Ishikawa (cell line): ENCODE results near the gene RASSF1.

ENCODE experiments used
- CREB1 ChIP-seq: IDR thresholded peaks from 2 replicates; pipeline ENCODE4 v1.6.1; 2012; ENCODE audit warnings: low read depth
- EGR1 ChIP-seq: IDR thresholded peaks from 2 replicates; pipeline ENCODE4 v1.6.1; 2012
- EP300 ChIP-seq: IDR thresholded peaks from 2 replicates; pipeline ENCODE4 v1.6.1; 2012; ENCODE audit warnings: borderline replicate concordance
- YY1 ChIP-seq: IDR thresholded peaks from 2 replicates; pipeline ENCODE4 v1.6.1; 2012; ENCODE audit warnings: low read depth
- TF ChIP-seq, protein P1 (sequence below): IDR thresholded peaks from 2 replicates; pipeline ENCODE4 v1.6.1; 2012; ENCODE audit warnings: low read depth, mild to moderate bottlenecking
- TF ChIP-seq, protein P2 (sequence below): IDR thresholded peaks from 2 replicates; pipeline ENCODE4 v1.6.1; 2012

DNA sequence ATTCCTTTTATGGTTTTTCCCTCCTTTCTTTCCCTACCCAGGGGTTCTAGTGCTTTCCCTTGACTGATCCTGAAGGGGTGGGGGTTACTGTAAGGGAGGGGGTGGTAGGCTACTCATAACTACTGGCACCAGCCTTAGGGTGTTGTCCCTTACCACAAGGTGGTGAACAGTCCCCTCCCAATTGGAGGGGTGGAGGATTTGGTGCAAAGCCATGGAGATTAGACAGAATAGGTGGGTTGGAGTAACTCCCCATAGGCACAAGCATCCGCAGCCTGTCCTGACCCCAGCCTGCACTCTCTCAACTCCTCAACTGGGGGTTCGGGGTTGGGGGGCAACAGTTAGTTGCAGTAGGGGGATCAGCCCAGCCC lies 15.5 kb downstream of the RASSF1 start:
- TF ChIP-seq, protein P1, sequence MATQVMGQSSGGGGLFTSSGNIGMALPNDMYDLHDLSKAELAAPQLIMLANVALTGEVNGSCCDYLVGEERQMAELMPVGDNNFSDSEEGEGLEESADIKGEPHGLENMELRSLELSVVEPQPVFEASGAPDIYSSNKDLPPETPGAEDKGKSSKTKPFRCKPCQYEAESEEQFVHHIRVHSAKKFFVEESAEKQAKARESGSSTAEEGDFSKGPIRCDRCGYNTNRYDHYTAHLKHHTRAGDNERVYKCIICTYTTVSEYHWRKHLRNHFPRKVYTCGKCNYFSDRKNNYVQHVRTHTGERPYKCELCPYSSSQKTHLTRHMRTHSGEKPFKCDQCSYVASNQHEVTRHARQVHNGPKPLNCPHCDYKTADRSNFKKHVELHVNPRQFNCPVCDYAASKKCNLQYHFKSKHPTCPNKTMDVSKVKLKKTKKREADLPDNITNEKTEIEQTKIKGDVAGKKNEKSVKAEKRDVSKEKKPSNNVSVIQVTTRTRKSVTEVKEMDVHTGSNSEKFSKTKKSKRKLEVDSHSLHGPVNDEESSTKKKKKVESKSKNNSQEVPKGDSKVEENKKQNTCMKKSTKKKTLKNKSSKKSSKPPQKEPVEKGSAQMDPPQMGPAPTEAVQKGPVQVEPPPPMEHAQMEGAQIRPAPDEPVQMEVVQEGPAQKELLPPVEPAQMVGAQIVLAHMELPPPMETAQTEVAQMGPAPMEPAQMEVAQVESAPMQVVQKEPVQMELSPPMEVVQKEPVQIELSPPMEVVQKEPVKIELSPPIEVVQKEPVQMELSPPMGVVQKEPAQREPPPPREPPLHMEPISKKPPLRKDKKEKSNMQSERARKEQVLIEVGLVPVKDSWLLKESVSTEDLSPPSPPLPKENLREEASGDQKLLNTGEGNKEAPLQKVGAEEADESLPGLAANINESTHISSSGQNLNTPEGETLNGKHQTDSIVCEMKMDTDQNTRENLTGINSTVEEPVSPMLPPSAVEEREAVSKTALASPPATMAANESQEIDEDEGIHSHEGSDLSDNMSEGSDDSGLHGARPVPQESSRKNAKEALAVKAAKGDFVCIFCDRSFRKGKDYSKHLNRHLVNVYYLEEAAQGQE, result no peak
- no peak for TF ChIP-seq EP300
- TF ChIP-seq, protein P2, sequence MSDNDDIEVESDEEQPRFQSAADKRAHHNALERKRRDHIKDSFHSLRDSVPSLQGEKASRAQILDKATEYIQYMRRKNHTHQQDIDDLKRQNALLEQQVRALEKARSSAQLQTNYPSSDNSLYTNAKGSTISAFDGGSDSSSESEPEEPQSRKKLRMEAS, result no peak
- TF ChIP-seq YY1, result no peak
- no peak for TF ChIP-seq EGR1
- no peak for TF ChIP-seq CREB1
